HepG2 (cell line): ENCODE data around the gene CSF3R. TPM values are rescaled to one million over a fixed set of nuclear protein-coding genes. Genes with fewer than 3 reads are reported as not detected.

Experiments
- ATF2 ChIP-seq: sonication (generic); formaldehyde crosslinking; IDR thresholded peaks from 2 replicates; pipeline ENCODE4 v1.4.0; 2020; ENCODE audit warnings: missing genetic modification reagents
- BHLHE40 ChIP-seq: IDR thresholded peaks from 2 replicates; pipeline ENCODE4 v1.6.1; 2011; ENCODE audit warnings: low read length, improper control_type of control experiment
- BRD4 ChIP-seq: sonication (generic); formaldehyde crosslinking; IDR thresholded peaks from 2 replicates; pipeline ENCODE4 v1.4.0; 2020; ENCODE audit warnings: missing genetic modification reagents
- CBX1 ChIP-seq: IDR thresholded peaks from one replicate; pipeline ENCODE4 v1.6.1; 2016; ENCODE audit warnings: antibody characterized with exemption, low read depth
- CEBPB ChIP-seq: IDR thresholded peaks from 2 replicates; pipeline ENCODE4 v1.6.1; 2011; ENCODE audit warnings: low read depth, low read length, improper control_type of control experiment, borderline replicate concordance
- GPN1 ChIP-seq: sonication (generic); formaldehyde crosslinking; IDR thresholded peaks from 2 replicates; pipeline ENCODE4 v1.5.1; 2020; ENCODE audit warnings: missing genetic modification reagents, borderline replicate concordance
- HNRNPUL1 ChIP-seq: fragments of 200-400 bp; formaldehyde crosslinking; IDR thresholded peaks from 2 replicates; pipeline ENCODE4 v1.6.1; 2017; ENCODE audit warnings: low read depth, mild to moderate bottlenecking, low read length, moderate library complexity
- JDP2 ChIP-seq: sonication (generic); formaldehyde crosslinking; IDR thresholded peaks from 2 replicates; pipeline ENCODE4 v1.8.1; 2022; ENCODE audit warnings: missing genetic modification reagents, borderline replicate concordance
- MAFG ChIP-seq: sonication (generic); formaldehyde crosslinking; IDR thresholded peaks from 2 replicates; pipeline ENCODE4 v1.5.1; 2020; ENCODE audit warnings: mild to moderate bottlenecking, missing genetic modification reagents
- MEIS2 ChIP-seq: sonication (generic); formaldehyde crosslinking; IDR thresholded peaks from 2 replicates; pipeline ENCODE4 v1.9.0; 2021; ENCODE audit warnings: mild to moderate bottlenecking, missing genetic modification reagents
- NCOA2 ChIP-seq: sonication (generic); formaldehyde crosslinking; IDR thresholded peaks from 2 replicates; pipeline ENCODE4 v1.8.0; 2022; ENCODE audit warnings: inconsistent platforms
- NFYB ChIP-seq: sonication (generic); formaldehyde crosslinking; IDR thresholded peaks from 2 replicates; pipeline ENCODE4 v1.4.0; 2020; ENCODE audit warnings: missing genetic modification reagents
- RCOR2 ChIP-seq: IDR thresholded peaks from 2 replicates; pipeline ENCODE4 v1.6.1; 2016; ENCODE audit warnings: missing biosample characterization, missing genetic modification reagents
- TOPORS ChIP-seq: sonication (generic); formaldehyde crosslinking; IDR thresholded peaks from 2 replicates; pipeline ENCODE4 v1.8.0; 2023; ENCODE audit warnings: mild to moderate bottlenecking, missing genetic modification reagents
- ZFP91 ChIP-seq: sonication (generic); formaldehyde crosslinking; IDR thresholded peaks from 2 replicates; pipeline ENCODE4 v1.9.0; 2022; ENCODE audit warnings: missing genetic modification reagents, mild to moderate bottlenecking, borderline replicate concordance
- ZNF136 ChIP-seq: sonication (generic); formaldehyde crosslinking; IDR thresholded peaks from 2 replicates; pipeline ENCODE4 v1.8.1; 2022; ENCODE audit warnings: low read depth, mild to moderate bottlenecking, moderate library complexity, missing genetic modification reagents
- ZNF275 ChIP-seq: sonication (generic); formaldehyde crosslinking; IDR thresholded peaks from 2 replicates; pipeline ENCODE4 v1.8.0; 2022; ENCODE audit warnings: missing genetic modification reagents, mild to moderate bottlenecking, inconsistent platforms, borderline replicate concordance
- ZNF7 ChIP-seq: IDR thresholded peaks from 2 replicates; pipeline ENCODE4 v1.6.1; 2016; ENCODE audit warnings: missing biosample characterization, missing genetic modification reagents
- ZSCAN29 ChIP-seq: sonication (generic); formaldehyde crosslinking; conservative IDR thresholded peaks from 2 replicates; pipeline ENCODE4 v1.4.0; 2020; ENCODE audit warnings: mild to moderate bottlenecking, missing genetic modification reagents
- polyA plus RNA-seq, 8 experiments: library from polyadenylated mRNA; depleted of rRNA in 3 of 8; stranded (reverse) in 7 of 8; unstranded in 1 of 8; fragments of >200 nt; fragmentation: Illumina TruSeq in 4 of 8; extraction: Trizol in 4 of 8; gene quantifications; 2 replicates each; pipeline versions ENCODE4 v1.2.1 to v1.2.3, GENCODE V29; 2011 to 2016; ENCODE audit warnings: low read depth in 4 of 8, missing spikeins in 1 of 8, mixed read lengths in 1 of 8; ENCODE audit not compliant: insufficient read depth in 1 of 8
- total RNA-seq, 5 experiments: library from RNA; depleted of rRNA; stranded (reverse); fragments of >200 nt; fragmentation: Illumina TruSeq; extraction: Trizol; gene quantifications; 2 replicates each; pipeline ENCODE4 v1.2.3, GENCODE V29; 2016; ENCODE audit warnings: low read depth in 1 of 5
- TF ChIP-seq, protein P1 (sequence below): sonication (generic); formaldehyde crosslinking; IDR thresholded peaks from 2 replicates; pipeline ENCODE4 v1.8.1; 2023; ENCODE audit warnings: mild to moderate bottlenecking, moderate library complexity, missing genetic modification reagents
- TF ChIP-seq, protein P2 (sequence below), 2 experiments: fragments of 450-650 bp in 1 of 2; sonication (generic) in 1 of 2; formaldehyde crosslinking; IDR thresholded peaks; 2 replicates each; pipeline versions ENCODE4 v1.5.0 to v1.8.0; 2020 to 2022; ENCODE audit warnings: mild to moderate bottlenecking in 1 of 2, missing genetic modification reagents in 1 of 2
- TF ChIP-seq, protein P3 (sequence below): sonication (generic); formaldehyde crosslinking; IDR thresholded peaks from 2 replicates; pipeline ENCODE4 v1.5.0; 2020; ENCODE audit warnings: missing genetic modification reagents

The CSF3R gene
- total and polyA plus RNA-seq, 2 of the 13 experiments (the other 11 are each of a cell fraction or from before 2014, with no cell fraction given) = 11.9 to 28.8 TPM

GRCh38 chr1:36486439-36487335 is 4.0 kb upstream of the CSF3R start (continued):
- TF ChIP-seq, protein P1, sequence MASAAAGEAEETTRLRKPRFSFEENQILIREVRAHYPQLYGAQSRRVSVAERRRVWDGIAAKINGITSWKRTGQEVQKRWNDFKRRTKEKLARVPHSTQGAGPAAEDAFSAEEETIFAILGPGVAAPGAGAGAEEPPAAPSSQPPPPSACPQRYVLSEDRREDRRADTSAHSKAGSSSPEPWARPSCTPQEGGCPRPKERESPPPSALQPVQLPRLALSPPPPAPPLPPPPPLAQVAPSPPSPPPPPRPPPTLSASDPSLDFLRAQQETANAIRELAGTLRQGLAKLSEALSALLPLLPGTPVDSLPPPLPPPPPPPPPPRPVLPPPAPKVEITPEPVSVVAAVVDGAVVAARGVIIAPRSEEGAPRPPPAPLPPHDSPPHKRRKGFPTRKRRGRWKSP (CRISPR knock-in tag) = peak; percentile 85; the same call in 1 of the 2 replicates
- no peak for TF ChIP-seq ZNF7 (CRISPR knock-in tag)
- peak; percentile 70; the same call in 1 of the 2 replicates for TF ChIP-seq RCOR2 (CRISPR knock-in tag)
- no peak for TF ChIP-seq MAFG (CRISPR knock-in tag)
- TF ChIP-seq HNRNPUL1 = no peak
- TF ChIP-seq ZFP91 (CRISPR knock-in tag) = peak; percentile 55; the same call in 1 of the 2 replicates
- TF ChIP-seq GPN1 (CRISPR knock-in tag) = no peak
- peak; percentile 74 for TF ChIP-seq BHLHE40
- TF ChIP-seq ZSCAN29 (CRISPR knock-in tag) = peak; percentile 80
- peak; percentile 96 for TF ChIP-seq ATF2
- TF ChIP-seq, protein P2, sequence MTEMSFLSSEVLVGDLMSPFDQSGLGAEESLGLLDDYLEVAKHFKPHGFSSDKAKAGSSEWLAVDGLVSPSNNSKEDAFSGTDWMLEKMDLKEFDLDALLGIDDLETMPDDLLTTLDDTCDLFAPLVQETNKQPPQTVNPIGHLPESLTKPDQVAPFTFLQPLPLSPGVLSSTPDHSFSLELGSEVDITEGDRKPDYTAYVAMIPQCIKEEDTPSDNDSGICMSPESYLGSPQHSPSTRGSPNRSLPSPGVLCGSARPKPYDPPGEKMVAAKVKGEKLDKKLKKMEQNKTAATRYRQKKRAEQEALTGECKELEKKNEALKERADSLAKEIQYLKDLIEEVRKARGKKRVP (CRISPR knock-in tag; IDR thresholded peaks at IDR 0.05) = peak in 1 of 2 experiments; percentile 73; a peak in 2 of 4 replicates
- TF ChIP-seq CBX1 = no peak
- TF ChIP-seq TOPORS (CRISPR knock-in tag) = 0 out of 2 replicates have a peak, but pooled peaks have one; percentile 38
- 0 out of 2 replicates have a peak, but pooled peaks have one; percentile 92 for TF ChIP-seq ZNF275 (CRISPR knock-in tag)
- TF ChIP-seq ZNF136 (CRISPR knock-in tag) = no peak
- peak; percentile 97 for TF ChIP-seq MEIS2 (CRISPR knock-in tag)
- TF ChIP-seq NFYB (CRISPR knock-in tag) = peak; percentile 79
- peak; percentile 100 for TF ChIP-seq CEBPB
- TF ChIP-seq NCOA2 = peak; percentile 99
- peak; percentile 83 for TF ChIP-seq BRD4 (CRISPR knock-in tag)
- no peak for TF ChIP-seq JDP2
- TF ChIP-seq, protein P3, sequence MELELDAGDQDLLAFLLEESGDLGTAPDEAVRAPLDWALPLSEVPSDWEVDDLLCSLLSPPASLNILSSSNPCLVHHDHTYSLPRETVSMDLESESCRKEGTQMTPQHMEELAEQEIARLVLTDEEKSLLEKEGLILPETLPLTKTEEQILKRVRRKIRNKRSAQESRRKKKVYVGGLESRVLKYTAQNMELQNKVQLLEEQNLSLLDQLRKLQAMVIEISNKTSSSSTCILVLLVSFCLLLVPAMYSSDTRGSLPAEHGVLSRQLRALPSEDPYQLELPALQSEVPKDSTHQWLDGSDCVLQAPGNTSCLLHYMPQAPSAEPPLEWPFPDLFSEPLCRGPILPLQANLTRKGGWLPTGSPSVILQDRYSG (CRISPR knock-in tag) = no peak
